IPS-18c (cell line): ENCODE results near the gene ZFP92.
"Not testable (repeated sequence)": the region's sequence is repeated elsewhere in the genome, so short reads cannot be mapped to it uniquely, and the experiment has no call there.

Experiments used
- H3K4me3 ChIP-seq: 2 replicates; pipeline ENCODE4 v1.7.0; 2013; ENCODE audit warnings: low read depth, mild to moderate bottlenecking, low read length, moderate library complexity; ENCODE audit not compliant: insufficient read depth
- H3K9me3 ChIP-seq: one replicate; pipeline ENCODE4 v1.6.1; 2013; ENCODE audit warnings: mild to moderate bottlenecking, low read length, moderate library complexity; ENCODE audit not compliant: control insufficient read depth, insufficient read depth

ZFP92 gene

DNA sequence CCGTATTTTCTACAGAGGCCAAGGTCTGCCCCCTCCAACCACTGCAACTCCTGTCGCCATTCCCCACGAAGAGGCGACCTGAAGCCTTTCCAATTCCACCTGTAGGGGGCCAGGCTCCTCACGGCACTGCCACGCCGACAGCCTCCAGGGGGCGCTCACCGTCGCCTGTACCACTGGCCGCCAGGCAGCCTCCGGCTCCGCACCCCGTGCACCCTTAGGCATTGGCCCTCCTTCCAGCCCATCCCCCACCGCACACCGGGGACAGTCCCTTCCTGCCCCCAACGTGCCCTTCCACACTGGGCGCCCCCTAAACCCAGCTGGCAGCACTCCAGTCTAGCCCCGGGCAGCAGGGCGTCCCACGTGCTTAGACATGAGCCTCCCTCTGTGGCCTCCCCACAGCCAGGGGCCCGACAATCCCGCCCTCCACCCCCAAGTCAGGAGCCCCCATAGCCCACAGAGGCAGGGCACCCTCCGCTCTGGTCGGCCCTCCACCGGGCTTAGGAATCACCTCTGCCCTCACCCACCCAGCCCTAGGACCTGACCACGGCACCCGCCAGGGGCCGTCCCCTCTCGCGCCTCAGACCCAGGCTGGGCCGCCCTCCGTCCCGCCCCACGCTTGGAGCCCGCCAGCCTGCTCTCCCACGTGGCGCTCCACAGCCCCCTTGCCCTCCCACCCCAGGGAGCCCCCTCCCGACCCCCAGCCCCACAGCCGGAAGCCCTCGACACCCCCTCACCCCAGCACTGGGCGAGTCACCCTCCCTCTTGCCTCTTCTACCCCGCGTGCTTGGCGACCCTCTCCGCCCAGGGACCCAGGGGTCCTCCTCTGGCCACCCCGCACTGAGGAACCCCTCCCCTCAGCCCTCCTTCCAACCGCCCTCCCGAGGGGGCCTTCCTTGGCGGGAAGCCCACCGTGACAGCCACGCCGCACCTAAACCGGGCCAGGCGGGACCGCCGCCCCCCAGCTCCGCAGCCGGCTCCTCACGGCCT is 10.8 kb upstream of the ZFP92 start:
- Histone ChIP-seq H3K9me3 (peaks cover 7% of the 10 kb centered on the region), H3K4me3 (no peak overlapping the region)

- peaks cover 2% of the 10 kb centered on the region for H3K9me3 ChIP-seq
- H3K4me3 ChIP-seq, result no peak within 1 kb of the TSS
Measured at GRCh38 chrX:153401133-153401764, 10.0 kb upstream of the ZFP92 start, which contains the start of gene PNMA6E. Gene PNMA6E (minus strand): TSS chrX:153401350. CDS start chrX:153398849, 2,501 bp downstream.

- H3K9me3 ChIP-seq, H3K4me3 ChIP-seq: not testable (repeated sequence)
Measured at GRCh38 chrX:153404333-153404732, 6.9 kb upstream of the ZFP92 start.

DNA sequence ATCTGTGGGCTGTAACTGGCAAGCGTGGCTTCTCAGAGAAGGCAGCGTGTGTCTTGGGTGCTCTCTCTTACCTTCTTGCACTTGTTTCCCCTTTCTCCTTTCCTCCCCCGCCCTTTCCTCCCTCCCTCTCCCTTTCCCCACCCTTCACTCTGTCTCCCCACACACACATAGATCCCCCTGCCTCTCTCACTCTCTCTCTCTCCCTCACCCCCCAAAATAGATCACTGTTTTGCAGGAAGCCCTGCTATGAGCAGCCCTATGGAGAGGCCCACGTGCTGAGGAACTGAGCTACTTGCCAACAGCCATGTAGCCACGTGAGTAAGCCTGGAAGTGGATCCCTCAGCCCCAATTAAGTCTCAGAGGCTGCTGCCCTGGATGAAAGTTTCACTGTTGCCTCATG is 5.8 kb upstream of the ZFP92 start:
- no peak overlapping the region for H3K4me3 ChIP-seq
- H3K9me3 ChIP-seq, result peaks cover 2% of the 10 kb centered on the region

GRCh38 chrX:153406011-153406410 is 5.3 kb upstream of the ZFP92 start:
- Histone ChIP-seq H3K4me3 (no peak overlapping the region), H3K9me3 (peaks cover 2% of the 10 kb centered on the region)

- H3K4me3 ChIP-seq, result no peak overlapping the region
- H3K9me3 ChIP-seq, result peaks cover 8% of the 10 kb centered on the region
Measured at GRCh38 chrX:153406903-153407302, 4.4 kb upstream of the ZFP92 start.

DNA sequence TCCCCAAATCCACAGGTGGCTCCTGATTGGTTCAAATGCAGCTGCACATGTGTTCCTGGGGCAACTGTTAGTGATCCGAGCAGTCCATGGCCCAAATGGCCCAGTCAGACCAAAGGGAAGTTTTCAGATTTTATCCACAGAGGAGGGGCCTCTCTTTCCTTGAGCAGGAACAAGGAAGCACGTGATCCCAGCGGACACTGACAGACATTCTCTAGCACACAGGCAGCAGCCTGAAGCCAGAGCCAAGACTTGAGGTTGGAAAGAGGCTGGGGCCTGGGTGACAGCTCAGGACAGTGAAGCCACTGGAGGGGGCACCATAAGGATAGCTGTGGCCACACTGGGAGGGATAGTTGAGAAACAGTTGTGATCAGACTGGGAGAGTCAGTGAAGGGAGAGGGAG is 3.5 kb upstream of the ZFP92 start:
- H3K9me3 ChIP-seq, result peaks cover 8% of the 10 kb centered on the region

GRCh38 chrX:153408221-153408721 is 3.0 kb upstream of the ZFP92 start:
- no peak overlapping the region for H3K4me3 ChIP-seq
- peaks cover 8% of the 10 kb centered on the region for H3K9me3 ChIP-seq

More for the DNA sequence above, 3.5 kb upstream of the ZFP92 start:
- H3K4me3 ChIP-seq, result no peak overlapping the region

DNA sequence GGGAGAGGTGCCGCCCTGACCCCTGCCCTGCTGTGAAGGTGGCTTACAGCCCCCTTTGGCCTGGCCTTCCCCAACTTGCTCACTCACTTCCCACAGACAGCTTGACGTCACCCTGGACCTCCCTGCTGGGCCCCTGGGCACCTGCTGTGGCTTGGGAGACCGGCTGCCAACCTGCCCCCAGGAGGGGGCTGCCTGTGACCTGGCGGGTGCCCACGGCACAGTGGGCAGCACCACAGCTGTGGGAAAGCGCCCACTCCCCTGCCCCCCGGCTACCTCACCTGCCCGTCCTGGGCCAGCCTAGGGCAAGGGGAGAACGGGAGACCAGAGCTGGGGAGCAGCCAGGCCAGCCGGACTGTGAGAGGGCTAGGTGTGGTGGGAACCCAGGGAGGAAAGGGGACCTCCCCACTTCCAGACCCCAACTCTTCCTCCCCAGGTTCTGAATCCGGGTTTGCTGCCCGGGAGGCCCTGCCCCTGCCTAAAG is 2.4 kb upstream of the ZFP92 start:
- H3K4me3 ChIP-seq, result no peak overlapping the region
- peaks cover 10% of the 10 kb centered on the region for H3K9me3 ChIP-seq

DNA sequence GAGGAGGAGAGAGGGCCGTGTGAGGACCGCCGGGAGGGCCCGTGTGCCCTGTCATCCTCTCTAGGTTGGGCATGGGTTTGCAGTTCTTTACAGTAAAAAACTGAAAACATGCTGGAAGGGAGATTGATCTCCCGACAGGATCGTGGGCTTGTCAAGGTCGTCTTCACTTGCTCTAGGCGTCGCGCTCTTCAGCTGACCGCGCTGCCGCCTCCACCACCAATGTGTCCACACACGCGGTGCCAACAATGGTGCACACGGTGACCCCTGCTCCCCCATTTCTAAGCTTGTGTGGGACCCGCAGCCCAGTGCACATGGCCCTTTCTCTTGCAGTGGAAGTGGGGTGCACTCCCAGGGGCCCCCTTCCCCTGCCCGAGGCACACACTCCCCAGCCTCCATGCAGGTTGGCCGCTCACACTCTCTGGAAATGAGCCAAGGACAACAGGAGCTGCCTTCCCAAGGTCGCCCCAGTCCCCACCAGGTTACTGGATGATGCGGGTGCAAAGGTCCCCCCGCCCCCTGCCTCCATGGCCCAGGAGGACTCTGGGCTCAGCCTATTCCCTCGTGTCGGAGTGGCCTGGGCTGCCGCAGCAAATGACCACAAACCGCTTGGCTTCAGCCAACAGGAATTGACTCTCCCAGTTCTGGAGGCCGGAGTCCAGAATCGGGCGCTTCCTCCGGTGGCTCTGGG is 1.7 kb upstream of the ZFP92 start:
- Histone ChIP-seq H3K9me3 (peaks cover 10% of the 10 kb centered on the region), H3K4me3 (no peak overlapping the region)

DNA sequence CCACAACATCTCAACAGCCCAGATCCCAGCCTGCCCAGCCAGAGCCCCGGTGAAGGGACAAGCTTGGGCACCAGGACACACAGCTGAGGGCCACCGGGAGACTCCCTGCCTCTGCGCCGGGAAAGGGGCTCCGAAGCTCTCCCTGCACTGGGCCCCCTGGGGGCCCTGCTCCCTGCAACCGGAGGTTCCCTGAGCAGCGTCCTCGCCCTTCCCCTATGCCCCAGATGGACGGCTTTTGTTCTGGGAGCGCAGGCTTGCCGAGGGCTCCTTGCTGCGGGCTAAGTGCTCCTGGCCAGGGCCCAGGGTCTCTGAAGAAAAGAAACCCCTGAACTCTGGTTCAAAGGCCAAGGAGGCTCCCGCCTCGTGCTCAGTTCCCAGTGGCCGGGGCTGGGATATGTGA is 899 bp upstream of the ZFP92 start:
- H3K4me3 ChIP-seq, result no peak overlapping the region
- H3K9me3 ChIP-seq, result peaks cover 13% of the 10 kb centered on the region

DNA sequence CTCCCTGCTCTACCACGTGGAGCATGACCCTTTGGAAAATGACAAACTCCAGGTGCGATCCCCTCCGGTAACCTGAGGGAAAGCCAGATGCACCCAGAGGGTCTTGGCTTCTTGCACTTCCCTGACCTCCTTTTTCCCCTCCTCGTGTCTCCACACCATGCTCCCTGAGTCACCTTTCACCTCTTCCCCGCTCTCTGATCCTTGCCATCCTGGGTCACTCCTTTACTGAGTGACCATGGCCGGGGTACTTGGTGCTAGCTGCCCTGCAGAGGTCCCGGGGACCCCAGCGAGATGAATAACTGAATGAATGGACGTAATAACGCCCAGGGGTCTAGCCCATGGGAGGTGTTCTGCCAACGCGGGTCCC is 401 bp upstream of the ZFP92 start:
- H3K4me3 ChIP-seq, result peak overlapping the region; percentile 28; the same call in 1 of the 2 replicates

DNA sequence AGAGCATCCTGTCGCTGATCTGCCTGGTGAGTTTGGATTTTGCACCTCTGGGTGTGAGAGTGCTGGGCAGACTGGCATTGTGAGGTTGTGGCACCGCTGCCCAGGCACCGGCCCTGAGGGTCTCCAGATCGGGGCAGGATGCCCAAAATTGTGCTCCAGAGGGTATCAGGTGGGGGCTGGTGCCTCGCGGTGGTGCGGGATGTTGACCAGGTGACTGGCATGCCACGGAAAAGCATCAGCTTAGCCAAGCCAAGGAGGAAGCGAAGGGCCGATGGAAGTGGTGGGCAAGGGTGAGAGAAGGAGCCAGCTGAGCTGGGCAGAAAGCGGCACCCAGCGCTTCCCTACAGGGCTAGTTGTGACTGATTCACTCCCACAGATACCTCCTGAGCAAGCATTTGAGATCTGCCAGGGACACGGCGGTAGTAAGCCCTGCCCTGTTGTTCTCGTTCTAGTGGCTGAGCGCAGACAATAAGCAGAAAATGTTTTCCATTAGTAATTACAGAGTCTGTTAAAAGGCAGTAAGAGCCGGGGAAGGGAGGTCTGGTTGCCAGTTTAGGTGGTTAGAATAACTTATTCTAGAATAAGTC is 809 bp downstream of the ZFP92 start:
- Histone ChIP-seq H3K9me3 (peaks cover 13% of the 10 kb centered on the region), H3K4me3 (peak overlapping the region; percentile 28; the same call in 1 of the 2 replicates)

More for the DNA sequence above, 401 bp upstream of the ZFP92 start:
- H3K9me3 ChIP-seq, result peaks cover 13% of the 10 kb centered on the region

DNA sequence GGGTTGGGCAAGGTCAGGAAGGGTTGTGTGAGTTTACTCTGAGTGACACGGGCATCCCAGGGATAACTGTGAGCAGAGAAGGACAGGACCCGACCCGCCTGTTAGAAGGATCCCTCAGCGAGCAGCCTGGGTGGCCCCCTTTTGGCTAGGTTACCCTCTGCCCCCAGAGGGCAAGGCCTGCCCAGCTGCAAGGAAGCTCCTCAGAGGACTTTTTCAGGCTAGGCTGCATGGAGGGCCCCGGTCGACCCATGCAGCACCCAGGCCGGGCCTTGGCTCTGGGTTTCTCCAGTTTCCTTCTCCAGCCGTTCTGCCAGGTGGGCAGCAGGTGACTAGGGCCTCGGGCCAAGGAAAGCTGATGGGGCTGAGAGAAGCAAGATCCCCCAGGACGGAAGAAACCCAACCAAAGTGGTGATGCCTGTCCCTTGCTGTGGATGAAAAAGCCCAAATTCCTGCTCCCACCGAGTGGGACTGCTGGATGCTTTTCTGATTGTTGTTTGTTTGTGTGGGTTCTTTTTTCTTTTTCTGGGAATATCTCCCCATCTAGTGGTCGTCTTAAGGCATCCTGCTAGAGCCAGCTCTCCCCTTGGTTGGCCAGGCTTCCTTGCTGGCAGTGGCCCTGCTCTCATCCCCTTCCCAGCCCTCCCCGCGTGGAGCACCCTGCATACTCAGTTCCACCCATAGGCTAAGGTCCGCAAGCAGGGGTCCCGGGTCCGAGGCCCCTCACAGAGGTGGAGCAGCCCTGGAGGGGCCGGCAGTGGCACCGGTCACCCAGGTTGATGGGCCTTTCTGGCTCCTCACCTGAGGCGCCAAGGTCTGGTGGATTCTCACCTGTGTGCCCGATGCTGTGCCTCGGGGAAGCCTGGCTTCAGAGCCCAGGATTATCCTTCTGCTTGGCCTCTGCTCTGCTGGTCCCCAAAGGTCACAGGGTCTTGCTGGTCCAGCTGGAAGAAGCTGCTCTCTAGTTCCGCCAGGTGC is 1.8 kb downstream of the ZFP92 start:
- Histone ChIP-seq H3K4me3 (no peak overlapping the region), H3K9me3 (peaks cover 17% of the 10 kb centered on the region)

DNA sequence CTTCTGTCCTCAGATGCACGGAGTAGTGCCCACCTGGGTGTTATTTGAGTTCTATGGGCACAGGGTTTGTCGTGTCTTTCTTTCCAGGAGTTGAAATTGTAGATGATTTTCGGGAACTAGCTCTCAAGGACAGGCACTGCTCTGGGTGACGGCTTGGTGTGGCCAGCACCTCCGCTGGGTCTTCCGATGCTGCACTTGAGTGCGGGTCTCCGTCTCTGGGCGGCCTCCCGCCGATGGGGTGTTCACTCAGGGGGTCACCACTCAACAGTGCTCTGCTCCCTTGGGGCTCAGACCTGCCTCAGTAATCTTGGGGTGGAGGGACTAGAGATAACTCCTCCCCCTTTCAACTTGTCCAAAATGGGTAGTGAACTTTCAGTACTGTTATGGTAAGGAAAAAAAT is 2.5 kb downstream of the ZFP92 start:
- Histone ChIP-seq H3K9me3 (peaks cover 17% of the 10 kb centered on the region), H3K4me3 (no peak overlapping the region)
